Mesenchymal stem cell (in vitro differentiated cells and primary cell): ENCODE data around the gene RHEX.

ENCODE experiments used
- DNase-seq: peaks from one replicate; pipeline ENCODE4 v3.0.0-alpha.2; 2013
- H2AFZ ChIP-seq: one replicate; pipeline ENCODE4 v1.6.1; 2013; ENCODE audit warnings: low read depth, mild to moderate bottlenecking, control low read depth, inconsistent platforms, low read length, moderate library complexity
- H2AK5ac ChIP-seq: 2 replicates; pipeline ENCODE4 v1.6.1; 2013; ENCODE audit warnings: low read length, moderate library complexity, mild to moderate bottlenecking, inconsistent platforms; ENCODE audit not compliant: severe bottlenecking
- H2BK120ac ChIP-seq: one replicate; pipeline ENCODE4 v1.6.1; 2013; ENCODE audit warnings: low read depth, mild to moderate bottlenecking, inconsistent platforms, low read length, moderate library complexity
- H2BK12ac ChIP-seq, 2 experiments: one replicate each; pipeline ENCODE4 v1.6.1; 2013; ENCODE audit warnings: inconsistent platforms in 2 of 2, low read length in 2 of 2, mild to moderate bottlenecking in 2 of 2, moderate library complexity in 2 of 2, control low read depth in 1 of 2
- H2BK15ac ChIP-seq: one replicate; pipeline ENCODE4 v1.6.1; 2013; ENCODE audit warnings: mild to moderate bottlenecking, low read depth, inconsistent platforms; ENCODE audit not compliant: poor library complexity, severe bottlenecking
- H2BK5ac ChIP-seq: 2 replicates; pipeline ENCODE4 v1.6.1; 2013; ENCODE audit warnings: low read depth, mild to moderate bottlenecking, low read length, control low read depth, inconsistent platforms; ENCODE audit not compliant: poor library complexity, severe bottlenecking
- H3K14ac ChIP-seq, 2 experiments: one replicate each; pipeline ENCODE4 v1.6.1; 2013; ENCODE audit warnings: inconsistent platforms in 2 of 2, low read length in 2 of 2, control low read depth in 1 of 2, mild to moderate bottlenecking in 1 of 2, moderate library complexity in 1 of 2
- H3K18ac ChIP-seq, 2 experiments: one replicate each; pipeline ENCODE4 v1.6.1; 2013; ENCODE audit warnings: inconsistent platforms in 2 of 2, low read length in 2 of 2, control low read depth in 1 of 2, low read depth in 1 of 2, mild to moderate bottlenecking in 1 of 2
- H3K23ac ChIP-seq, 2 experiments: one replicate each; pipeline ENCODE4 v1.6.1; 2013; ENCODE audit warnings: inconsistent platforms in 2 of 2, low read length in 2 of 2, mild to moderate bottlenecking in 2 of 2, moderate library complexity in 2 of 2, control low read depth in 1 of 2
- H3K27ac ChIP-seq: 2 replicates; pipeline ENCODE4 v1.5.1; 2013; ENCODE audit warnings: mild to moderate bottlenecking, moderate library complexity, low read length, control low read depth, inconsistent platforms; ENCODE audit not compliant: poor library complexity, severe bottlenecking
- H3K27me3 ChIP-seq, 2 experiments: 2 replicates each; pipeline versions ENCODE4 v1.6.1 to v1.7.0; 2013; ENCODE audit warnings: low read length in 2 of 2, mild to moderate bottlenecking in 2 of 2, moderate library complexity in 2 of 2, control low read depth in 1 of 2, inconsistent platforms in 1 of 2; ENCODE audit not compliant: control insufficient read depth in 1 of 2, insufficient read depth in 1 of 2
- H3K36me3 ChIP-seq, 2 experiments: 2 replicates each; pipeline versions ENCODE4 v1.6.1 to v1.7.0; 2013; ENCODE audit warnings: low read length in 2 of 2, control low read depth in 1 of 2, inconsistent platforms in 1 of 2, low read depth in 1 of 2, mild to moderate bottlenecking in 1 of 2; ENCODE audit not compliant: insufficient read depth in 2 of 2, control insufficient read depth in 1 of 2
- H3K4ac ChIP-seq, 2 experiments: one replicate each; pipeline ENCODE4 v1.6.1; 2013; ENCODE audit warnings: inconsistent platforms in 2 of 2, low read length in 2 of 2, mild to moderate bottlenecking in 2 of 2, moderate library complexity in 2 of 2, control low read depth in 1 of 2, low read depth in 1 of 2
- H3K4me1 ChIP-seq: 2 replicates; pipeline ENCODE4 v1.6.1; 2013; ENCODE audit warnings: low read depth, low read length, control low read depth; ENCODE audit not compliant: control insufficient read depth, insufficient read depth
- H3K4me2 ChIP-seq: 2 replicates; pipeline ENCODE4 v1.6.1; 2013; ENCODE audit warnings: low read length, mild to moderate bottlenecking, inconsistent platforms; ENCODE audit not compliant: poor library complexity, severe bottlenecking
- H3K4me3 ChIP-seq, 2 experiments: 2 replicates each; pipeline versions ENCODE4 v1.5.1 to v1.7.0; 2013; ENCODE audit warnings: low read length in 2 of 2, mild to moderate bottlenecking in 2 of 2, control low read depth in 1 of 2, low read depth in 1 of 2; ENCODE audit not compliant: insufficient read depth in 1 of 2
- H3K79me1 ChIP-seq: replicated peaks from 2 replicates; pipeline ENCODE4 v1.6.1; 2013; ENCODE audit warnings: mild to moderate bottlenecking, control low read depth, low read length, inconsistent platforms; ENCODE audit not compliant: poor library complexity, severe bottlenecking
- H3K9ac ChIP-seq: 2 replicates; pipeline ENCODE4 v1.7.0; 2013; ENCODE audit warnings: mild to moderate bottlenecking, low read length, moderate library complexity
- H3K9me3 ChIP-seq: 2 replicates; pipeline ENCODE4 v1.7.0; 2013; ENCODE audit warnings: mild to moderate bottlenecking, low read length; ENCODE audit not compliant: control insufficient read depth
- H4K8ac ChIP-seq: one replicate; pipeline ENCODE4 v1.6.1; 2013; ENCODE audit warnings: inconsistent platforms, mild to moderate bottlenecking, low read length, moderate library complexity
- H4K91ac ChIP-seq: one replicate; pipeline ENCODE4 v1.6.1; 2013; ENCODE audit warnings: mild to moderate bottlenecking, low read length, inconsistent platforms
- WGBS: methylation state at CpG from one replicate; pipeline ENCODE4 v1.1.7; 2013; ENCODE audit warnings: mixed read lengths; 5-methylcytosine and 5-hydroxymethylcytosine counted together

Gene RHEX

GRCh38 chr1:206079135-206079534 is 26.2 kb downstream of the RHEX start:
- WGBS = no CpG with 5 or more reads among the region's 1 CpG
- no peak overlapping the region for H2AFZ ChIP-seq
- no peaks in the 10 kb centered on the region for H3K9me3 ChIP-seq
- peaks cover 8% of the 10 kb centered on the region for H3K79me1 ChIP-seq
- H2BK12ac ChIP-seq = no peak overlapping the region
- no peak overlapping the region for H3K9ac ChIP-seq
- H2AK5ac ChIP-seq = no peak overlapping the region
- no peak overlapping the region for H3K4me2 ChIP-seq
- no peak overlapping the region for H3K4ac ChIP-seq
- H3K4me3 ChIP-seq = no peak overlapping the region
- no peak overlapping the region for H2BK120ac ChIP-seq
- H3K23ac ChIP-seq = no peak overlapping the region
- H2BK15ac ChIP-seq = no peak overlapping the region
- DNase-seq = no peak
- no peak overlapping the region for H3K27ac ChIP-seq
- no peak overlapping the region for H3K18ac ChIP-seq
- H3K4me1 ChIP-seq = peaks cover 4% of the 10 kb centered on the region
- H2BK5ac ChIP-seq = no peak overlapping the region
- no peak overlapping the region for H4K91ac ChIP-seq
- no peak overlapping the region for H4K8ac ChIP-seq
- peaks cover 0 to 5% of the 10 kb centered on the region in 2 experiments for H3K27me3 ChIP-seq
- no peak overlapping the region for H3K14ac ChIP-seq
- H3K36me3 ChIP-seq = peaks cover 0 to 12% of the 10 kb centered on the region in 2 experiments

DNA sequence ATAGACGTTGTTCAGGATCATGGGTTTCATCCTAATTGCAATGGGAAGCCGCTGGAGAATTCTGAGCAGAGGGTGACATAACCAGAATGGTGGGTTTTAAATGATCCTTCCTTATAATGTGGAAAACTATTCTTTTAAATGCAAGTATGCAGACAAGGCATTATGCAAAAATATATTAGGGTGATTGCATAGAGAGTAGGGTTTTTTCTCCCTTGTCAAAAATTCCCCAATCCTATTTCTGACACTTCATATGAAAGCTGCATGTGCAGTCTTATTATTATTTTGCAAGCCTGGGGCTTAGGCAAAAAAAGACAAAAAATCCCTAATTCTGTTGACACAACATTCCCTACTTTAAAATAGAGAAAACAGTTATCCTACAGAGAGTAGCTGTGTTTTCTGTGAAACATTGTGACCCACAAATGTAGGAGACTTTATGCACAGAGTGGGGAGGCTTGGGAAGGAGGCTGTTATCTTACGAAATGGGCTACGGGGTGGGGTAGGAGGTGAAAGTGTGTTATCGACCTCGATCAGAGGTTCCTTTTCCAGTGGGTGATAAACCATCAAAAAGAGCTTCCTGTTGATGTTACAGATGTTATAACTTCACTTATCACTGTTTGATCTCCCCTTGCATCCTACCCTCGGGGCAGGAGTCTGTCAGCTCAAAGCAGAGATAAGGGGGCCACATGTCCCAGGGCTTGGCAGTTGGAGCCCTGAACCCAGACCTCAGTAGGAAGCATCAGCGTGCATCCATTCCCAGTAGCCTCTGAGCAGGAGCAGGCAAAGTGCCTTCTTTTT is 27.2 kb downstream of the RHEX start:
- no peak for DNase-seq
- no peak overlapping the region for H3K18ac ChIP-seq
- no peak overlapping the region for H4K91ac ChIP-seq
- H3K9ac ChIP-seq = no peak overlapping the region
- peaks cover 2% of the 10 kb centered on the region for H3K4me1 ChIP-seq
- no peak overlapping the region for H3K4ac ChIP-seq
- H2AFZ ChIP-seq = no peak overlapping the region
- no peak overlapping the region for H2BK120ac ChIP-seq
- no peak overlapping the region for H4K8ac ChIP-seq
- no peak overlapping the region for H2BK5ac ChIP-seq
- H3K27ac ChIP-seq = no peak overlapping the region
- 37% methylated on average over 7 of the region's 8 CpGs for WGBS
- peaks cover 6% of the 10 kb centered on the region for H3K79me1 ChIP-seq
- H2AK5ac ChIP-seq = no peak overlapping the region
- H2BK15ac ChIP-seq = no peak overlapping the region
- no peak overlapping the region for H3K23ac ChIP-seq
- no peak overlapping the region for H2BK12ac ChIP-seq
- no peaks in the 10 kb centered on the region for H3K9me3 ChIP-seq
- no peak overlapping the region for H3K4me2 ChIP-seq
- H3K14ac ChIP-seq = no peak overlapping the region
- H3K4me3 ChIP-seq = no peak overlapping the region
- peaks cover 0 to 8% of the 10 kb centered on the region in 2 experiments for H3K36me3 ChIP-seq
- peaks cover 0 to 8% of the 10 kb centered on the region in 2 experiments for H3K27me3 ChIP-seq

DNA sequence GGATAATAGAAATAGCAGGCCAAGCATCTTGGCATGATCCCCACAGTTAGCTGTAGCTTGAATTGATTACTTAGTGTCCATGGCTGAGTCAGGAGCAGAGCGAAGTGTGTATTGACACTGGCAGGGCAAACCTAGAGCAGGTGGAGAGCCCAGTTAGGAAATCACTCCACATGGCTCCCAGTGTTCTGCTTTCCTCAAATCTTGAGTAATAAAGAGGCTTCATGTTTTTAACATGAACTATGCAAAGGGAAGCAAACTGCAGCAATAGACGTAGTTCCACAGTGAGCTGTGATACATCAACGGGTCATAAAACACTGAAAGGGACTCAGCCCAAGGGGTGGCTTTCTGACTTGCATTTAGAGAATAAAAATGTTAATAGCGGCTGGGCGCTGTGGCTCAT is 28.9 kb downstream of the RHEX start:
- Histone ChIP-seq H3K18ac (no peak overlapping the region), H4K8ac (no peak overlapping the region), H2AFZ (no peak overlapping the region), H3K9me3 (no peaks in the 10 kb centered on the region), H3K9ac (no peak overlapping the region), H2BK12ac (no peak overlapping the region), H2AK5ac (no peak overlapping the region), H4K91ac (no peak overlapping the region), H2BK5ac (no peak overlapping the region), H3K4me2 (no peak overlapping the region), H3K14ac (no peak overlapping the region), H3K27ac (no peak overlapping the region), H3K79me1 (peaks cover 4% of the 10 kb centered on the region), H3K23ac (no peak overlapping the region), H3K27me3 (peaks cover 0 to 8% of the 10 kb centered on the region in 2 experiments), H3K36me3 (peaks cover 0 to 6% of the 10 kb centered on the region in 2 experiments), H3K4me3 (no peak overlapping the region), H3K4me1 (no peaks in the 10 kb centered on the region), H3K4ac (no peak overlapping the region), H2BK15ac (no peak overlapping the region), H2BK120ac (no peak overlapping the region)
- 74% methylated on average over 5 of the region's 5 CpGs for WGBS
- DNase-seq = no peak

DNA sequence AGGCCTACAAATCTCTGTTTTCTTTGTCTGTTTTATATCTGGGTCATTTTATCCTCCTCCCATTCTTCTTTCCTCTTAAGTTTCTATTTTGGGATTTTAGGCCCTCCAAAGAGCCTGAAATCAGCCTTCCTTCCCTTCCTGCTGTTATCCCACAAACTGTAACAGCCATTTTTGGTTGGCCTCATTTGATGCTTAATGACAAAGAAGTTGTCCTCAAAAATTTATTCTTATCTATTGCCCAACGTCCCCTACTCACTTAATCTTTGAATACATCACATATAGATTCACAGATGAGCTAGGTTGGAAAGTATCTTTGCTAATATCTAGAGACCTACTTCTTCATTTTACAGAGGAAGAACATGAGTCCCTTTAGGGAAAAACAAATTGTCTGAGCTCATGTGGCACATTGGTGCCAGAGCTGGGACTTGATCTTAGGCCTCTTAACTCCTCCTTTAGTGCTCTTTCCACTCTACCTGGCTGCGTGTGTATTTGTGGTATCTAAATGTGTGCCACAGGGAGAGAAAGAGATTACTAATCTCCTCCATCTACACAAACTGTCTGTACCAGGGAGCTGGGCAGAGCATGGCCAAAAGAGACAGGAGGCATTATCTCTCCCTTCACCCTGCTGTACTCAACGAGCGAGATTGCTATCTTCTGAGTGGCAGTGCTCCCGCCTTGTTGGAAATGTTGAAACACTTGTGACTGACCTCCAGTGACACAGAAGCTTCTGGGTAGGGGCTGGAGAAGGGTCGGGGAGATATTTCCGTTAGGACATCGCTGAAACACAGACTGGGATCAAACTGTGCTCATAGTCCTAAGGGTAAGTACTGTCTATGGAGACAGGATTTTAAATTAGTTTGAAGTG is 30.1 kb downstream of the RHEX start:
- Histone ChIP-seq H4K91ac (no peak overlapping the region), H3K4me2 (no peak overlapping the region), H2BK12ac (no peak overlapping the region), H3K36me3 (peaks cover 0 to 3% of the 10 kb centered on the region in 2 experiments), H3K4ac (no peak overlapping the region), H3K14ac (no peak overlapping the region), H3K9ac (no peak overlapping the region), H3K4me1 (no peaks in the 10 kb centered on the region), H3K9me3 (no peaks in the 10 kb centered on the region), H2AFZ (no peak overlapping the region), H3K18ac (no peak overlapping the region), H3K79me1 (no peaks in the 10 kb centered on the region), H3K4me3 (no peak overlapping the region), H3K27me3 (peaks cover 0 to 8% of the 10 kb centered on the region in 2 experiments), H2AK5ac (no peak overlapping the region), H2BK120ac (no peak overlapping the region), H2BK15ac (no peak overlapping the region), H2BK5ac (no peak overlapping the region), H4K8ac (no peak overlapping the region), H3K23ac (no peak overlapping the region), H3K27ac (no peak overlapping the region)
- no peak for DNase-seq
- WGBS = 56% methylated on average over 6 of the region's 8 CpGs
